Astrocyte of the spinal cord (primary cell): ENCODE results near the gene RFTN2.
"Not testable (repeated sequence)": the region's sequence is repeated elsewhere in the genome, so short reads cannot be mapped to it uniquely, and the experiment has no call there.

Experiments
- DNase-seq: peaks from one replicate; pipeline ENCODE4 v3.0.0; 2011; ENCODE audit warnings: low read depth, low spot score
- H3K4me3 ChIP-seq: 2 replicates; pipeline ENCODE4 v1.5.1; 2011; ENCODE audit warnings: low read depth, mild to moderate bottlenecking, low read length, moderate library complexity
- in situ Hi-C: cut with HindIII; loops from 2 replicates; pipeline ENCODE4 v1.10.0; 2017; ENCODE audit warnings: low sequenced_read_pairs
- TF ChIP-seq, protein P1 (sequence below): IDR thresholded peaks from 2 replicates; pipeline ENCODE4 v1.5.1; 2012; ENCODE audit warnings: low read depth, mild to moderate bottlenecking, low read length, inconsistent platforms

RFTN2 gene

GRCh38 chr2:197555467-197555866 is 119.9 kb downstream of the RFTN2 start:
- no peak overlapping the region for H3K4me3 ChIP-seq
- DNase-seq, result no peak
- in situ Hi-C loops, result no loop called here
- TF ChIP-seq, protein P1, sequence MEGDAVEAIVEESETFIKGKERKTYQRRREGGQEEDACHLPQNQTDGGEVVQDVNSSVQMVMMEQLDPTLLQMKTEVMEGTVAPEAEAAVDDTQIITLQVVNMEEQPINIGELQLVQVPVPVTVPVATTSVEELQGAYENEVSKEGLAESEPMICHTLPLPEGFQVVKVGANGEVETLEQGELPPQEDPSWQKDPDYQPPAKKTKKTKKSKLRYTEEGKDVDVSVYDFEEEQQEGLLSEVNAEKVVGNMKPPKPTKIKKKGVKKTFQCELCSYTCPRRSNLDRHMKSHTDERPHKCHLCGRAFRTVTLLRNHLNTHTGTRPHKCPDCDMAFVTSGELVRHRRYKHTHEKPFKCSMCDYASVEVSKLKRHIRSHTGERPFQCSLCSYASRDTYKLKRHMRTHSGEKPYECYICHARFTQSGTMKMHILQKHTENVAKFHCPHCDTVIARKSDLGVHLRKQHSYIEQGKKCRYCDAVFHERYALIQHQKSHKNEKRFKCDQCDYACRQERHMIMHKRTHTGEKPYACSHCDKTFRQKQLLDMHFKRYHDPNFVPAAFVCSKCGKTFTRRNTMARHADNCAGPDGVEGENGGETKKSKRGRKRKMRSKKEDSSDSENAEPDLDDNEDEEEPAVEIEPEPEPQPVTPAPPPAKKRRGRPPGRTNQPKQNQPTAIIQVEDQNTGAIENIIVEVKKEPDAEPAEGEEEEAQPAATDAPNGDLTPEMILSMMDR, result no peak

GRCh38 chr2:197551260-197551659 is 124.1 kb downstream of the RFTN2 start:
- in situ Hi-C loops, H3K4me3 ChIP-seq, DNase-seq: not testable (repeated sequence)

- no peak for DNase-seq
- no peak overlapping the region for H3K4me3 ChIP-seq
- in situ Hi-C loops, result no loop called here
- TF ChIP-seq, protein P1, result no peak
These were observed 126.8 kb downstream of the RFTN2 start for GRCh38 chr2:197548582-197548981.

DNA sequence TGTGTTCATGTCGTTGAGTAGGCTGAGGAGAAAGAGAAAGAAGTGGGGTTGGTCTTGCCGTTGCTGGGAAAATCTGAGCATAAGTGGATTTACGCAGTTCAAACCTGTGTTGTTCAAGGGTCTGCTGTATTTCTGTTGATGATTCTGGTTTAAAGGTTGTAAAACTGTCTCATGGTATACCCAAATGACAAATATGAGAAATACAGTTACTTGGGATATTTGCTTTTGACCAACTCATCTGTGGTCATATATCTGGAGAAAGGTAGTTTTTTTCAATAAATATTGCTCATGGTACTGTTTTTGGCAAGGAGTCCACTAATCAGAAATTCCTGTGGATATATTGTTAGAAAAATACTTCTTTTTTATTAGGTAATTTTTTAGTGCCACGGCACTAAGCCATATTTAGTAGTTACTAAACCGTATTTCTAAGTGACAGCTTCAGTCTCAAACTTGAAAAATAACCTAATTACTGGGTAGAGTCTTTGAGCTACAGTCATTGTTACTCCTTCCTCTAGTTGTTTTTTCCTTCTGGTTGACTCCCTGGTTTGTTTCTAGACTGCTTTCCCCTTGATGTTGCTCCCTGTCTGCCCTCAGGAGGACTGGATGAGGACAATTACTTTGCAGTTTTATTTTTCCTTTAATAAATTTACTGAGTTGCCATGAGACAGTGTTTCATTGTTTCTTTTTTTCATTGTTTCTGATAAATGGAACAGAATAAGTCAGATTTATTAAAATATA is 128.1 kb downstream of the RFTN2 start:
- H3K4me3 ChIP-seq, result no peak overlapping the region
- TF ChIP-seq, protein P1, result no peak
- DNase-seq, result no peak
- in situ Hi-C loops, result no loop called here

GRCh38 chr2:197543206-197543605 is 132.2 kb downstream of the RFTN2 start:
- no peak overlapping the region for H3K4me3 ChIP-seq
- no peak for DNase-seq
- TF ChIP-seq, protein P1, result no peak
- in situ Hi-C loops, result no loop called here

DNA sequence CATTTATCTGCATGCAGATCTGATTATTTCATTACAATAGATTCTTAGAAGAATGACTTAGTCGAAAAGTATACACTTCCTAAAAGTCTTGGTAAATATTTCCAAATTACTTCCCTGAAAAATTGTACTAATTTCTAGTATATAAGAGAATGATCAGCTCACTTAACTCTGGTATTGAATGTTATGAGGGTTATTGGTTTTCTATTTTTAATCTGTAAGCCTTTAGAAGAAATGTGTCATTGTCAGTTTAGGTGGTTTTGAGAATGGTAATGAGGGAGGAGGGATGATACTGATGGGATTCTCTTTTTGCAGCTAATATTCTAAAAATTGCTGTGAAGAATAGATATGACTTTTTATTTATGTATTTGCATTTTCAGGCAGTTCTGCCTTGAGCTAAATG is 135.7 kb downstream of the RFTN2 start:
- in situ Hi-C loops, result no loop called here
- TF ChIP-seq, protein P1, result no peak
- no peak overlapping the region for H3K4me3 ChIP-seq
- DNase-seq, result no peak

- TF ChIP-seq, protein P1, result no peak
- no peak for DNase-seq
- in situ Hi-C loops, result no loop called here
- no peak overlapping the region for H3K4me3 ChIP-seq
These were observed 137.0 kb downstream of the RFTN2 start for GRCh38 chr2:197538412-197538811.
